H1 (cell line): Measurements from ENCODE around the gene U2AF1L4. TPM values are rescaled to one million over a fixed set of nuclear protein-coding genes. Genes with fewer than 3 reads are reported as not detected.
A peak's percentile ranks its signal among the peaks of the same experiment; 100 is the strongest.

ENCODE experiments used
- CBX8 ChIP-seq: fragments of 300-800, 300-1000 bp; sonication (generic); IDR thresholded peaks from 2 replicates; pipeline ENCODE4 v1.7.1; 2016; ENCODE audit warnings: low read depth, low read length, borderline replicate concordance
- CEBPB ChIP-seq: IDR thresholded peaks from 2 replicates; pipeline ENCODE4 v1.6.1; 2012; ENCODE audit warnings: low read depth, low read length
- CHD2 ChIP-seq: IDR thresholded peaks from 2 replicates; pipeline ENCODE4 v1.6.1; 2012; ENCODE audit warnings: low read length, improper control_type of control experiment
- MAFK ChIP-seq: IDR thresholded peaks from 2 replicates; pipeline ENCODE4 v1.6.1; 2012; ENCODE audit warnings: low read depth, mild to moderate bottlenecking, improper control_type of control experiment, low read length
- MAX ChIP-seq: IDR thresholded peaks from 2 replicates; pipeline ENCODE4 v1.6.1; 2012; ENCODE audit warnings: inconsistent platforms
- NRF1 ChIP-seq: IDR thresholded peaks from 2 replicates; pipeline ENCODE4 v1.6.1; 2011; ENCODE audit warnings: mild to moderate bottlenecking, low read depth, low read length, improper control_type of control experiment
- POLR2A ChIP-seq, 2 experiments: IDR thresholded peaks; 1 replicate in 1 of 2; 2 replicates in 1 of 2; pipeline ENCODE4 v1.6.1; 2011; ENCODE audit warnings: low read depth in 2 of 2, low read length in 2 of 2, mild to moderate bottlenecking in 2 of 2; ENCODE audit errors: control extremely low read depth in 1 of 2
- RAD21 ChIP-seq, 2 experiments: IDR thresholded peaks in 1 of 2; conservative IDR thresholded peaks in 1 of 2; 2 replicates each; pipeline ENCODE4 v1.6.1; 2011; ENCODE audit warnings: low read depth in 2 of 2, low read length in 2 of 2, improper control_type of control experiment in 1 of 2, inconsistent platforms in 1 of 2, mild to moderate bottlenecking in 1 of 2, moderate library complexity in 1 of 2
- SIRT6 ChIP-seq: IDR thresholded peaks from one replicate; pipeline ENCODE4 v1.7.1; 2012; ENCODE audit warnings: low read length, inconsistent platforms
- polyA plus RNA-seq, 7 experiments: library from polyadenylated mRNA; depleted of rRNA in 3 of 7; stranded (reverse) in 5 of 7; unstranded in 2 of 7; fragments of >200 nt in 5 of 7; fragments of 200-250 nt in 2 of 7; gene quantifications; 1 replicate in 5 of 7; 2 replicates in 1 of 7; 4 replicates in 1 of 7; pipeline versions ENCODE4 v1.2.1 to v1.2.3, GENCODE V29; 2011 to 2013; ENCODE audit warnings: missing spikeins in 2 of 7, mixed read lengths in 2 of 7
- total RNA-seq: library from RNA; stranded (reverse); fragmentation: NEBNext Ultra II Directional; extraction: Animal tissue kit (Norgen Biotek cat#: 25700); gene quantifications from 2 replicates; pipeline ENCODE4 v1.2.1, GENCODE V29; 2021
- TF ChIP-seq, protein P1 (sequence below): fragments of 300-600 bp; sonication (generic); IDR thresholded peaks from 2 replicates; pipeline ENCODE4 v1.7.1; 2012; ENCODE audit warnings: low read length, moderate library complexity, mild to moderate bottlenecking, inconsistent platforms; ENCODE audit not compliant: insufficient replicate concordance

Gene U2AF1L4
- total and polyA plus RNA-seq, 2 of the 8 experiments (the other 6 are each of a cell fraction or from before 2014, with no cell fraction given), result 15.1 to 32.7 TPM

DNA sequence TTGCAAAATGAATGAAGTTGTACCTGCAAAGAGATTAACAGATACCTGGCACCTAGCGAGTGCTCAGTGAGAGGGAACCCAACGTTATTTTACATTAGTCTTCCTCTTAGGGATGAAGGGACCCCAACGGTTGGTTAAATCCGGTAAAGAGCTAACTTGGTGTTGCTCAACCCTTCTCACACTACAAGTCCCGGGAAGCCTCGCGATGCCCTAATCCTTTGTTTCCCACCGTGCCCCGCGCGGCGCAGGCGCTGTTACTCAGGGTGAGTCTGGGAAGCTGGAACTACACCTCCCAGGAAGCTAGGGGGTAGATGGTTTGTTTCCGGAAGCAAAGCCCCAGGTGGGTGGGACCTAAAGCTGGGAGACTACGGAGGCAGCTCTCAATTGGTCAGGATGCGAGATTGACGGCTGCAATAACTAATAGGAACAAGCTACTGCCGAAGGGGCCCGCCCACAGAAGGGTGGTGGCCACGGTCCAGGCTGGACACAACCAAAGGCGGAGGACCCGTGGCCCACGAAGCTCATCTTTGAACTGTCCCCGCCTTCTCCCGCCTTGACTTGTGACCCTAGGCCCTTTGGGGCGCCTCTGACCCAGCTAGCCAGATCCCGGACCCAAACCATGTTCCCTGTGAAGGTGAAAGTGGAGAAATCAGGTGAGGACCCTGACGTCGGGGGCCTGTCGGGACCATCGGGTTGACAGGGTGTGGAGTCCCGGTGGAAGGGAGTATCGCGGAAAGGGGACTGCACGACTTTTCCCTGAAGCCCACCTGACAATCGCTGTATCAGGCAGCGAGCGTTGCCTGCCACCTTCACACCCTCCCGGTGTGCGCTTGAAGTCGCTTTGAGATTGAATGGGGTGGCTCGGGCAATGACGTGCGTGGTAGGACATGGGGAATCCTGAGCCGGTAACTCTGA lies 3.1 kb upstream of the U2AF1L4 start, which contains the start of gene LIN37 (continued):
- TF ChIP-seq, protein P1, sequence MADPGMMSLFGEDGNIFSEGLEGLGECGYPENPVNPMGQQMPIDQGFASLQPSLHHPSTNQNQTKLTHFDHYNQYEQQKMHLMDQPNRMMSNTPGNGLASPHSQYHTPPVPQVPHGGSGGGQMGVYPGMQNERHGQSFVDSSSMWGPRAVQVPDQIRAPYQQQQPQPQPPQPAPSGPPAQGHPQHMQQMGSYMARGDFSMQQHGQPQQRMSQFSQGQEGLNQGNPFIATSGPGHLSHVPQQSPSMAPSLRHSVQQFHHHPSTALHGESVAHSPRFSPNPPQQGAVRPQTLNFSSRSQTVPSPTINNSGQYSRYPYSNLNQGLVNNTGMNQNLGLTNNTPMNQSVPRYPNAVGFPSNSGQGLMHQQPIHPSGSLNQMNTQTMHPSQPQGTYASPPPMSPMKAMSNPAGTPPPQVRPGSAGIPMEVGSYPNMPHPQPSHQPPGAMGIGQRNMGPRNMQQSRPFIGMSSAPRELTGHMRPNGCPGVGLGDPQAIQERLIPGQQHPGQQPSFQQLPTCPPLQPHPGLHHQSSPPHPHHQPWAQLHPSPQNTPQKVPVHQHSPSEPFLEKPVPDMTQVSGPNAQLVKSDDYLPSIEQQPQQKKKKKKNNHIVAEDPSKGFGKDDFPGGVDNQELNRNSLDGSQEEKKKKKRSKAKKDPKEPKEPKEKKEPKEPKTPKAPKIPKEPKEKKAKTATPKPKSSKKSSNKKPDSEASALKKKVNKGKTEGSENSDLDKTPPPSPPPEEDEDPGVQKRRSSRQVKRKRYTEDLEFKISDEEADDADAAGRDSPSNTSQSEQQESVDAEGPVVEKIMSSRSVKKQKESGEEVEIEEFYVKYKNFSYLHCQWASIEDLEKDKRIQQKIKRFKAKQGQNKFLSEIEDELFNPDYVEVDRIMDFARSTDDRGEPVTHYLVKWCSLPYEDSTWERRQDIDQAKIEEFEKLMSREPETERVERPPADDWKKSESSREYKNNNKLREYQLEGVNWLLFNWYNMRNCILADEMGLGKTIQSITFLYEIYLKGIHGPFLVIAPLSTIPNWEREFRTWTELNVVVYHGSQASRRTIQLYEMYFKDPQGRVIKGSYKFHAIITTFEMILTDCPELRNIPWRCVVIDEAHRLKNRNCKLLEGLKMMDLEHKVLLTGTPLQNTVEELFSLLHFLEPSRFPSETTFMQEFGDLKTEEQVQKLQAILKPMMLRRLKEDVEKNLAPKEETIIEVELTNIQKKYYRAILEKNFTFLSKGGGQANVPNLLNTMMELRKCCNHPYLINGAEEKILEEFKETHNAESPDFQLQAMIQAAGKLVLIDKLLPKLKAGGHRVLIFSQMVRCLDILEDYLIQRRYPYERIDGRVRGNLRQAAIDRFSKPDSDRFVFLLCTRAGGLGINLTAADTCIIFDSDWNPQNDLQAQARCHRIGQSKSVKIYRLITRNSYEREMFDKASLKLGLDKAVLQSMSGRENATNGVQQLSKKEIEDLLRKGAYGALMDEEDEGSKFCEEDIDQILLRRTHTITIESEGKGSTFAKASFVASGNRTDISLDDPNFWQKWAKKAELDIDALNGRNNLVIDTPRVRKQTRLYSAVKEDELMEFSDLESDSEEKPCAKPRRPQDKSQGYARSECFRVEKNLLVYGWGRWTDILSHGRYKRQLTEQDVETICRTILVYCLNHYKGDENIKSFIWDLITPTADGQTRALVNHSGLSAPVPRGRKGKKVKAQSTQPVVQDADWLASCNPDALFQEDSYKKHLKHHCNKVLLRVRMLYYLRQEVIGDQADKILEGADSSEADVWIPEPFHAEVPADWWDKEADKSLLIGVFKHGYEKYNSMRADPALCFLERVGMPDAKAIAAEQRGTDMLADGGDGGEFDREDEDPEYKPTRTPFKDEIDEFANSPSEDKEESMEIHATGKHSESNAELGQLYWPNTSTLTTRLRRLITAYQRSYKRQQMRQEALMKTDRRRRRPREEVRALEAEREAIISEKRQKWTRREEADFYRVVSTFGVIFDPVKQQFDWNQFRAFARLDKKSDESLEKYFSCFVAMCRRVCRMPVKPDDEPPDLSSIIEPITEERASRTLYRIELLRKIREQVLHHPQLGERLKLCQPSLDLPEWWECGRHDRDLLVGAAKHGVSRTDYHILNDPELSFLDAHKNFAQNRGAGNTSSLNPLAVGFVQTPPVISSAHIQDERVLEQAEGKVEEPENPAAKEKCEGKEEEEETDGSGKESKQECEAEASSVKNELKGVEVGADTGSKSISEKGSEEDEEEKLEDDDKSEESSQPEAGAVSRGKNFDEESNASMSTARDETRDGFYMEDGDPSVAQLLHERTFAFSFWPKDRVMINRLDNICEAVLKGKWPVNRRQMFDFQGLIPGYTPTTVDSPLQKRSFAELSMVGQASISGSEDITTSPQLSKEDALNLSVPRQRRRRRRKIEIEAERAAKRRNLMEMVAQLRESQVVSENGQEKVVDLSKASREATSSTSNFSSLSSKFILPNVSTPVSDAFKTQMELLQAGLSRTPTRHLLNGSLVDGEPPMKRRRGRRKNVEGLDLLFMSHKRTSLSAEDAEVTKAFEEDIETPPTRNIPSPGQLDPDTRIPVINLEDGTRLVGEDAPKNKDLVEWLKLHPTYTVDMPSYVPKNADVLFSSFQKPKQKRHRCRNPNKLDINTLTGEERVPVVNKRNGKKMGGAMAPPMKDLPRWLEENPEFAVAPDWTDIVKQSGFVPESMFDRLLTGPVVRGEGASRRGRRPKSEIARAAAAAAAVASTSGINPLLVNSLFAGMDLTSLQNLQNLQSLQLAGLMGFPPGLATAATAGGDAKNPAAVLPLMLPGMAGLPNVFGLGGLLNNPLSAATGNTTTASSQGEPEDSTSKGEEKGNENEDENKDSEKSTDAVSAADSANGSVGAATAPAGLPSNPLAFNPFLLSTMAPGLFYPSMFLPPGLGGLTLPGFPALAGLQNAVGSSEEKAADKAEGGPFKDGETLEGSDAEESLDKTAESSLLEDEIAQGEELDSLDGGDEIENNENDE, result no peak
- TF ChIP-seq MAX (no peak), RAD21 (IDR thresholded peaks at IDR 0.05 in 1 of 2, conservative IDR thresholded peaks at IDR 0.05 in 1 of 2; ENCODE audit: low read depth in 2 of 2, low read length in 2 of 2) (no peak), SIRT6 (no peak), CHD2 (peak; percentile 96), POLR2A (IDR thresholded peaks at IDR 0.05; ENCODE audit: control extremely low read depth in 1 of 2, low read depth in 2 of 2, low read length in 2 of 2) (no peak), MAFK (no peak), CEBPB (peak; percentile 99), NRF1 (peak; percentile 75), CBX8 (no peak)
